Keratinocyte (primary cell): ENCODE measurements around the gene ATF6.

Experiments
- CTCF ChIP-seq, 3 experiments: IDR thresholded peaks in 1 of 3; conservative IDR thresholded peaks in 1 of 3; optimal IDR thresholded peaks in 1 of 3; 2 replicates in 2 of 3; 3 replicates in 1 of 3; pipeline versions ENCODE3 to v1.5.1; 2011; ENCODE audit warnings: low read length in 3 of 3, mild to moderate bottlenecking in 3 of 3, moderate library complexity in 2 of 3, control low read depth in 1 of 3, inconsistent platforms in 1 of 3; ENCODE audit not compliant: insufficient read depth in 2 of 3; ENCODE audit errors: extremely low read depth in 1 of 3
- EZH2 ChIP-seq: IDR thresholded peaks from one replicate; pipeline ENCODE4 v1.6.1; 2012; ENCODE audit warnings: inconsistent platforms, mild to moderate bottlenecking, low read length, moderate library complexity

GRCh38 chr1:161905269-161905884, 139.3 kb downstream of the ATF6 start:
- peak; percentile 35 to 59 (median 55) for TF ChIP-seq CTCF (optimal IDR thresholded peaks at IDR 0.05 in 1 of 3, IDR thresholded peaks at IDR 0.05 in 1 of 3, conservative IDR thresholded peaks at IDR 0.05 in 1 of 3; ENCODE audit: extremely low read depth in 1 of 3, insufficient read depth in 2 of 3, low read length in 3 of 3)
- TF ChIP-seq EZH2, result no peak
